PC-3 (cell line): ENCODE data around the gene TNNT2.

Source experiments
- EZH2 ChIP-seq: fragments of 300-600 bp; sonication (generic); IDR thresholded peaks from one replicate; pipeline ENCODE4 v1.6.1; 2017; ENCODE audit warnings: antibody characterized with exemption, mild to moderate bottlenecking, low read length; ENCODE audit not compliant: unreplicated experiment
- EZH2phosphoT487 ChIP-seq: fragments of 300-600 bp; sonication (generic); IDR thresholded peaks from 2 replicates; pipeline ENCODE4 v1.6.1; 2018; ENCODE audit warnings: mild to moderate bottlenecking, antibody characterized with exemption, low read length, borderline replicate concordance
- TF ChIP-seq, protein P1 (sequence below): fragments of 300-600 bp; sonication (generic); conservative IDR thresholded peaks from 2 replicates; pipeline ENCODE4 v1.5.1; 2017; ENCODE audit warnings: antibody characterized with exemption, low read depth, mild to moderate bottlenecking, low read length

DNA sequence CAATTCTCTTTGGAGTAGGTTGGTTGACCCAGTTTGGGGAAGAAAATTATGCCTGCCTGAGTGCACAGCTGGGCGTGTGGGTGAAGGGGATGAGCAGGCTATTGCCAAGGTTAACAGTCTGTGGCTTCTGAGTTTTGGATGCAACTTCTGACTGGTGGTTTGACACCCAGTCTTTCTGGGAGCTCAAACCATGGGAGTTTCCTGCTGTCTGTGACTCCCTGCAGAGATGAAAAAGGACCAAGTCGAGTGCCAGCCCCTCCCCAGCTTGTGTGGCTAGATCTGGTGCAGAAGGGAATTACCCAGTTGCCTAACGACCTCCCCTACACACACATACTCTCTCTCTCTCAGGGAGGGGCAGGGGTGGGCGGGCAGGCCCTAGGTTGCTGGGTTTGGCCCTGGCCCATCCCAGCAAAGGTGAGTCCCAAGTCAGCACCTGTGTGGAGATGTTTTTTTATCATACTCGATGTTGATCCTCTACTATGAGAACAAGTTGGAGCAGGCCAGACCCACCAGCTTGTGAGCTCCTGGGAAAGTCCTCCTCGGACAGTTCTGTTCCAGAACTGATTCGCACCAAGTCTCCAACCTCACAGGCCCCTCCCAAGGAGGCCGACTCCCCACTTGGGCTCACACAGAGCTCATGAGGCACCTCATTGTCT lies 66.0 kb downstream of the TNNT2 start:
- TF ChIP-seq, protein P1, sequence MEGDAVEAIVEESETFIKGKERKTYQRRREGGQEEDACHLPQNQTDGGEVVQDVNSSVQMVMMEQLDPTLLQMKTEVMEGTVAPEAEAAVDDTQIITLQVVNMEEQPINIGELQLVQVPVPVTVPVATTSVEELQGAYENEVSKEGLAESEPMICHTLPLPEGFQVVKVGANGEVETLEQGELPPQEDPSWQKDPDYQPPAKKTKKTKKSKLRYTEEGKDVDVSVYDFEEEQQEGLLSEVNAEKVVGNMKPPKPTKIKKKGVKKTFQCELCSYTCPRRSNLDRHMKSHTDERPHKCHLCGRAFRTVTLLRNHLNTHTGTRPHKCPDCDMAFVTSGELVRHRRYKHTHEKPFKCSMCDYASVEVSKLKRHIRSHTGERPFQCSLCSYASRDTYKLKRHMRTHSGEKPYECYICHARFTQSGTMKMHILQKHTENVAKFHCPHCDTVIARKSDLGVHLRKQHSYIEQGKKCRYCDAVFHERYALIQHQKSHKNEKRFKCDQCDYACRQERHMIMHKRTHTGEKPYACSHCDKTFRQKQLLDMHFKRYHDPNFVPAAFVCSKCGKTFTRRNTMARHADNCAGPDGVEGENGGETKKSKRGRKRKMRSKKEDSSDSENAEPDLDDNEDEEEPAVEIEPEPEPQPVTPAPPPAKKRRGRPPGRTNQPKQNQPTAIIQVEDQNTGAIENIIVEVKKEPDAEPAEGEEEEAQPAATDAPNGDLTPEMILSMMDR = no peak
- TF ChIP-seq EZH2 (no peak), EZH2phosphoT487 (no peak)
